ENCODE results near the gene EFNA5.

The EFNA5 gene

DNA sequence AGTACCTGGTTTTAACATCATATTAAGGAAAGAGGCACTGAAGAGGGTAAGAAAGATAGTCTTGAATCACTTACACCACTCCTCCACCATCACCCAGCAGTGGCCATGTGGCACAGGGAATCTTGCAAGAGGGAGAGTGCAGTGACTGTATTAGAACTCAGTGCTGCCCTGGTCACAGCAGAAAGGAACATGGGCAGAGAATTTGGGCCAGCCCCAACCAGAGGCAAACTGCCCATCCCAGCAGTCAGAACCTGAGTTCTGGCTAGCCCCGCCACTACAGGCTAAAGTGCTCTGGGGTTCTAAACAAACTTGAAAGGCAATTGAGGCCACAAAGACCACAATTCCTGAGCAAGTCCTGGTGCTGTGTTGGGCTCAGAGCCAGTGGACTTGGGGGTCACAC is 16.7 kb upstream of the EFNA5 start:
- no peak overlapping the region for H3K4me3 ChIP-seq (replicated peaks; ENCODE audit: low read depth, low read length)
- TF ChIP-seq, protein P1, sequence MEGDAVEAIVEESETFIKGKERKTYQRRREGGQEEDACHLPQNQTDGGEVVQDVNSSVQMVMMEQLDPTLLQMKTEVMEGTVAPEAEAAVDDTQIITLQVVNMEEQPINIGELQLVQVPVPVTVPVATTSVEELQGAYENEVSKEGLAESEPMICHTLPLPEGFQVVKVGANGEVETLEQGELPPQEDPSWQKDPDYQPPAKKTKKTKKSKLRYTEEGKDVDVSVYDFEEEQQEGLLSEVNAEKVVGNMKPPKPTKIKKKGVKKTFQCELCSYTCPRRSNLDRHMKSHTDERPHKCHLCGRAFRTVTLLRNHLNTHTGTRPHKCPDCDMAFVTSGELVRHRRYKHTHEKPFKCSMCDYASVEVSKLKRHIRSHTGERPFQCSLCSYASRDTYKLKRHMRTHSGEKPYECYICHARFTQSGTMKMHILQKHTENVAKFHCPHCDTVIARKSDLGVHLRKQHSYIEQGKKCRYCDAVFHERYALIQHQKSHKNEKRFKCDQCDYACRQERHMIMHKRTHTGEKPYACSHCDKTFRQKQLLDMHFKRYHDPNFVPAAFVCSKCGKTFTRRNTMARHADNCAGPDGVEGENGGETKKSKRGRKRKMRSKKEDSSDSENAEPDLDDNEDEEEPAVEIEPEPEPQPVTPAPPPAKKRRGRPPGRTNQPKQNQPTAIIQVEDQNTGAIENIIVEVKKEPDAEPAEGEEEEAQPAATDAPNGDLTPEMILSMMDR (IDR thresholded peaks at IDR 0.05; ENCODE audit: low read depth, low read length, missing control alignments): no peak
- no peak for DNase-seq (ENCODE audit: extremely low read depth, low read depth)

DNA sequence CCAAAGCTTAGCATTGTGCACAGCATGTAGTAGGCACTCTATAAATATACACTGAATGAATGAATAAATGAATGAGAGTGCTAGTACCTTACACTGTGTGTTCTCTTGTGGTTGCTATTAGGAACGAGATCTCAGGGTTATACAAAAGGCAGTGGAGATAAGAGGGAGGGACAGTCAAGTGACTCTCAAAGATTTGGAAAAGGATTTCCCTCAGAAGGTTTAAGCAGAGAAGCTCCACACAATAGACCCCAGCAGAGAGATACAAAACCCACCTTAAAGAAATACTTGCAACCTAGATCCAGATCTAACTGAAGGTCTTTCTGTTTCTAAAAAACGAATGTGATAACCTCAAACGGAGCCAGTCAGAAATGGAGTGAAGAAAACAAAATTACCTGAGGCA is 11.8 kb upstream of the EFNA5 start:
- DNase-seq (ENCODE audit: extremely low read depth, low read depth): no peak
- TF ChIP-seq, protein P1 (IDR thresholded peaks at IDR 0.05; ENCODE audit: low read depth, low read length, missing control alignments): no peak
- no peak overlapping the region for H3K4me3 ChIP-seq (replicated peaks; ENCODE audit: low read depth, low read length)

DNA sequence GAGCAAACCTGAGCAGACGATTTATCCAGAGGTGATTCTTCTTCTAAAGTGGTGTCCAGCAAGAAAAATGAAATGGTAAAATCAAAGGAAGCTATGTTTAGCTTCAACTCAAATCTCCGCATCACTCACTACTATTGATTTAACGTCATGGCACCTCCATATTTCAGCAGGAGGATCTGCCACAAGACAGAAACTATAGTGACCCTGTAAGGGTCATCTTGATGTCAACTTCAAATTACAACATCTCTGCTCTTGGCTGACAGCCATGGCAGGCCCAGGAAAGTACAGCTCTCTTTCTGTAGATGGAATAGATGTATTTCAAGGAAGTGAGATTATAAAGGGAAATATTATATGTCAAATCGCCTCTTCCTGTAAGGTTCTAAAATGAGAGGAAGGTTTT is 10.1 kb upstream of the EFNA5 start:
- no peak for DNase-seq (ENCODE audit: extremely low read depth, low read depth)
- no peak overlapping the region for H3K4me3 ChIP-seq (replicated peaks; ENCODE audit: low read depth, low read length)
- TF ChIP-seq, protein P1 (IDR thresholded peaks at IDR 0.05; ENCODE audit: low read depth, low read length, missing control alignments): no peak

DNA sequence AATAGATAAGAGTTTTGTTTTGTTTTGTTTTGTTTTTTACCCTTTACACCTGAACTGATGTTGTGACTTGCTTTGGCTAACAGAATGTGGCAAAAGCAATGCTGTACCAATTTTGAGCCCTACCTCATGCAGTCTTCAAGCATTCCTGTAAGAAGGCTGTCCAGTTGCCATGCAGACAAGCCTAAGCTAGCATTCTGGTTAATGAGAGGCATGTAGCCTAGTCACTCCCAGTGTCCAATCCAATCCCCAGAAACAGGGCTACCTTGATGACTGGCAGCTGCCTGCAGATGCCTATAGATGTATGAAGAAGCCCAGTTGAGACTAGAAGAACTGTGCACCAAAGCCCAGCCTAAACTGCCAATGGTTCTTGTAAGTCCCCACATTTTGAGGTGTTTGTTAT is 9.4 kb upstream of the EFNA5 start:
- no peak for DNase-seq (ENCODE audit: extremely low read depth, low read depth)
- no peak overlapping the region for H3K4me3 ChIP-seq (replicated peaks; ENCODE audit: low read depth, low read length)
- TF ChIP-seq, protein P1 (IDR thresholded peaks at IDR 0.05; ENCODE audit: low read depth, low read length, missing control alignments): no peak

DNA sequence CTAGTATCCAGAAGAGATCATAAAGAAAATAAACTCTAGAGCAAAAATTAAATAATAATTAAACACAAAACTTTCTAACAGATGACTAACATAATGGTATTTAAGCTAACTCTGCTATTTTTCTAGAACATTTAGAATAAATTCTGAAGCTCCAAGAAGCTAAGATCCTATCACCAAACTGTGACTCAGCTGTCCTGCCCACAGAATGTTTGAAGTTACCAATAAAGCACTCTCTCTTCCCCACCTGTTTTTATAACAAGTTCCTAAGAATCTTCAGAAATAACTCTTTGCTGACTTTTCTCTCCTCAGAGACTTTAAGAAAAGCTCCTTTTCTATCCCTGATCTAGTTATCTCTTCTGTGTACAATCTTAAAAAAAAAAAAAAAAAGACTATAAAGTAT is 6.0 kb upstream of the EFNA5 start:
- H3K4me3 ChIP-seq (replicated peaks; ENCODE audit: low read depth, low read length): no peak overlapping the region
- TF ChIP-seq, protein P1 (IDR thresholded peaks at IDR 0.05; ENCODE audit: low read depth, low read length, missing control alignments): no peak
- no peak for DNase-seq (ENCODE audit: extremely low read depth, low read depth)

DNA sequence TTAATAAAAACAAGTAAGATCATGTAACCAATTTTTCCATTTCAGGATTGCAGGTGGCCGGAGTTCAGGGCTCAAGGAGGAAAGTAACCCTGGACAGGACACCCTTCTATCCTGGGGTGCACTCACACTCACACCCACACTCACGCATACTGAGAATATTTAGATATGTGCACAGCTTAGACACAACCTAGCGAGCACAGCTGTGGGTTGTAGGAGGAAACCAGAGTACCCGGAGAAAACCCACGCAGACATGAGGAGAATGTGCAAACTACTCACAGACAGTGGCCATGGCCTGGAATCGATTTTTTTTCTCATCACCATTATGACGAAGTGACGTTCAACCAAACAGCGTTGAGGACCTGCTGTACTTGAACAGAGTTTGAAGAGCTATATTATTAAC is 4.5 kb upstream of the EFNA5 start:
- no peak for DNase-seq (ENCODE audit: extremely low read depth, low read depth)
- TF ChIP-seq, protein P1 (IDR thresholded peaks at IDR 0.05; ENCODE audit: low read depth, low read length, missing control alignments): no peak
- H3K4me3 ChIP-seq (replicated peaks; ENCODE audit: low read depth, low read length): no peak overlapping the region

DNA sequence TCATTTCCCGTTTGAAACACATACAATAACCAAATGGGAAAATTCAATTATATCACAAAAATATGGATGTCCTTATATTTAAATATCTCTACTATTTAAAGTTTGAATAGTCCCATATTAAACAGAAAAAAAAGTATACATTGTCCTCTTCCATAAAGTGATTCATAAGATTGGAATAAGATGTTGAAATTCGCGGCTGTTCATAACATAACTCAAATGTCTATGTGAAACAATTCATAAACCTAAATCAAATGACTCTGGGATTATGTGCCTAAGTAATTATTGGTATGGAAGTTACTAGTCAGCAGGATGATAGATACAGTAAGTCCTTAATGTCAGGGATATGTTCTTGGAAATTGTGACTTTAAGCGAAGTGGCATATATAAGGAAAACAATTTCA is 3.9 kb upstream of the EFNA5 start:
- H3K4me3 ChIP-seq (replicated peaks; ENCODE audit: low read depth, low read length): no peak overlapping the region
- TF ChIP-seq, protein P1 (IDR thresholded peaks at IDR 0.05; ENCODE audit: low read depth, low read length, missing control alignments): no peak
- DNase-seq (ENCODE audit: extremely low read depth, low read depth): no peak
